Peyer's patch (tissue), 4 donors: ENCODE measurements around the gene LAMC1.

Experiments used
- CTCF ChIP-seq, 6 experiments: fragments of 450-650 bp in 4 of 6; fragments of 200-600 bp in 2 of 6; sonication (generic) in 1 of 6; IDR thresholded peaks; one replicate each; pipeline ENCODE4 v1.5.1; 2017 to 2019; ENCODE audit warnings: antibody characterized with exemption in 6 of 6, mild to moderate bottlenecking in 3 of 6, moderate library complexity in 1 of 6
- POLR2A ChIP-seq, 2 donors: fragments of 450-650 bp; IDR thresholded peaks; one replicate each; pipeline ENCODE4 v1.5.1; 2017; ENCODE audit warnings: antibody characterized with exemption in 2 of 2, mild to moderate bottlenecking in 2 of 2, moderate library complexity in 2 of 2

DNA sequence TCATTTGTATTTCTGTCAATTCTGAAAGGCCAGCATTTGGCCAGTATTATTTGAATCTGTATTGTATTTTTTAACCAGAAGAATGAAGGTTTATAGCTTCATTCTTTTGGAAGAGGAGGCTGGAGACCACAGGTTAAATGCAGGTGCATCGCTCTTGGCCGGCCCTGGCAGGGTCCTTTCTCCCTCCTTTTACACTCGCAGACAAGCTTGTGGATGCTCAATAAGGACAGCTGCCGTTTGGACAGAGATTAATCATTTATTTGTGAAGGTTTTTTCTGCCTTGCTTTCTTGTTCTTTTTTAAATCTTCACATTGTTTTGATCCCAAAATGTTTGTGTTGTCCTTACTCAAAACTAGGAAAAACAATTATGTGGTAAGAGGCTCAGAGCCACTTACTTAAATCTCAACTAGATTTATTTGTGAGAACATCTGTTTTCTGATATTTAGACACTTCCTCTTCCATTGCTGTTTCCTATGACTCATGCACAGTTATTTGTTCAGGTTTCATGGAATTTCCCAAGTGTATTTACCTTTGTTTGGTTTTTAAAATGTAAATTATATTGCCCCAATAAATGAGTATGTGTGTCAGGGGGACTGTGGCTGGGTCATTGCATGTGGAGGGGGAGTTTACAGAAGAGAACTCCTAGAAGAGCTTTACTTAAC is 116.2 kb downstream of the LAMC1 start:
- TF ChIP-seq CTCF (IDR thresholded peaks at IDR 0.05) (no peak), POLR2A (IDR thresholded peaks at IDR 0.05) (no peak)
